Endothelial cell of umbilical vein (primary cell): Measurements from ENCODE around the gene ATP9B.

Experiments
- EZH2 ChIP-seq: IDR thresholded peaks from 2 replicates; pipeline ENCODE4 v1.6.1; 2012; ENCODE audit warnings: borderline replicate concordance, low read depth, mild to moderate bottlenecking, moderate library complexity, low read length, inconsistent platforms; ENCODE audit not compliant: severe bottlenecking
- MYC ChIP-seq: IDR thresholded peaks from one replicate; pipeline ENCODE4 v1.6.1; 2011; ENCODE audit warnings: mild to moderate bottlenecking, low read depth, low read length
- POLR2AphosphoS5 ChIP-seq: IDR thresholded peaks from 2 replicates; pipeline ENCODE4 v1.6.1; 2012; ENCODE audit warnings: low read depth, mild to moderate bottlenecking, control low read depth, low read length, moderate library complexity; ENCODE audit not compliant: insufficient read depth
- TF ChIP-seq, protein P1 (sequence below), 2 donors: IDR thresholded peaks; 1 replicate in 1 of 2; 2 replicates in 1 of 2; pipeline ENCODE4 v1.5.1; 2011; ENCODE audit warnings: low read length in 2 of 2, mild to moderate bottlenecking in 2 of 2, moderate library complexity in 2 of 2, control low read depth in 1 of 2, inconsistent platforms in 1 of 2, low read depth in 1 of 2; ENCODE audit not compliant: insufficient read depth in 1 of 2; ENCODE audit errors: extremely low read depth in 1 of 2

DNA sequence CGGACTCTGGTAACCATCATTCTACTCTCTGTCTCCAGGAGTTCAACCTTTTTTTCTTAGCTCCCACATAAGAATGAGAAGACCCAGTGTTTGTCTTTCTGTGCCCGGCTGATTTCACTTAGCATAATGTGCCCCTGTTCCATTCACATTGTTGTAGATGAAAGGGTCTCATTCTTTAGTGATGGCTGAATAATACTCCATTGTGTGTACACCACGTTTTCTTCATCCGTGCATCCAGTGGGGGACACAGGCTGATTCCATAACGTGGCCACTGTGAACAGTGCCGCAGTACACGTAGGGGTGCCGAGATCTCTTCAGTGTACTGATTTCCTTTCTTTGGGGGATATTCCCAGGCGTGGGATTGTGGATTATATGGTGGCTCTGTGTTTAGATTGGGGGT is 254.3 kb downstream of the ATP9B start:
- TF ChIP-seq EZH2, result no peak
- TF ChIP-seq, protein P1, sequence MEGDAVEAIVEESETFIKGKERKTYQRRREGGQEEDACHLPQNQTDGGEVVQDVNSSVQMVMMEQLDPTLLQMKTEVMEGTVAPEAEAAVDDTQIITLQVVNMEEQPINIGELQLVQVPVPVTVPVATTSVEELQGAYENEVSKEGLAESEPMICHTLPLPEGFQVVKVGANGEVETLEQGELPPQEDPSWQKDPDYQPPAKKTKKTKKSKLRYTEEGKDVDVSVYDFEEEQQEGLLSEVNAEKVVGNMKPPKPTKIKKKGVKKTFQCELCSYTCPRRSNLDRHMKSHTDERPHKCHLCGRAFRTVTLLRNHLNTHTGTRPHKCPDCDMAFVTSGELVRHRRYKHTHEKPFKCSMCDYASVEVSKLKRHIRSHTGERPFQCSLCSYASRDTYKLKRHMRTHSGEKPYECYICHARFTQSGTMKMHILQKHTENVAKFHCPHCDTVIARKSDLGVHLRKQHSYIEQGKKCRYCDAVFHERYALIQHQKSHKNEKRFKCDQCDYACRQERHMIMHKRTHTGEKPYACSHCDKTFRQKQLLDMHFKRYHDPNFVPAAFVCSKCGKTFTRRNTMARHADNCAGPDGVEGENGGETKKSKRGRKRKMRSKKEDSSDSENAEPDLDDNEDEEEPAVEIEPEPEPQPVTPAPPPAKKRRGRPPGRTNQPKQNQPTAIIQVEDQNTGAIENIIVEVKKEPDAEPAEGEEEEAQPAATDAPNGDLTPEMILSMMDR (IDR thresholded peaks at IDR 0.05; ENCODE audit: extremely low read depth in 1 of 2, insufficient read depth in 1 of 2, low read depth in 1 of 2, low read length in 2 of 2), result no peak
- TF ChIP-seq POLR2AphosphoS5, result no peak
- no peak for TF ChIP-seq MYC
